H1 (cell line): ENCODE results near the gene EPHA3. TPM values are rescaled to one million over a fixed set of nuclear protein-coding genes. Genes with fewer than 3 reads are reported as not detected.

Experiments used
- CTCF ChIA-PET: fragments of 300-600 bp; sonication (Branson Sonifier 250); formaldehyde crosslinking; loops from one replicate; lab custom pipeline; 2021; ENCODE audit not compliant: partially characterized antibody; lab: Charles Lee
- POLR2A ChIA-PET: fragments of 300-600 bp; sonication (Branson Sonifier 250); formaldehyde crosslinking; loops from one replicate; lab custom pipeline; 2021; ENCODE audit warnings: inconsistent platforms; ENCODE audit not compliant: partially characterized antibody; lab: Charles Lee
- DNase-seq, 2 experiments: peaks; one replicate each; pipeline versions ENCODE4 v3.0.0 to v3.0.0-alpha.2; 2010 to 2022; ENCODE audit warnings: low spot score in 2 of 2, low read depth in 1 of 2, mixed read lengths in 1 of 2
- FAIRE-seq: peaks from 2 replicates; lab custom pipeline; 2011; peaks lifted over from hg19 to GRCh38; lab: Jason Lieb, UNC
- H2AFZ ChIP-seq: 2 replicates; pipeline ENCODE4 v1.8.1; 2012; ENCODE audit warnings: low read length, inconsistent platforms
- H2AK5ac ChIP-seq: 2 replicates; pipeline ENCODE4 v1.6.1; 2013; ENCODE audit warnings: low read depth, low read length
- H2BK120ac ChIP-seq: replicated peaks from 2 replicates; pipeline ENCODE3; 2013; ENCODE audit warnings: low read depth, low read length, inconsistent platforms
- H2BK12ac ChIP-seq: 2 replicates; pipeline ENCODE4 v1.6.1; 2013; ENCODE audit warnings: low read depth, low read length
- H2BK15ac ChIP-seq: 2 replicates; pipeline ENCODE4 v1.6.1; 2013; ENCODE audit warnings: low read length
- H2BK20ac ChIP-seq: 2 replicates; pipeline ENCODE4 v1.6.1; 2013; ENCODE audit warnings: low read length
- H2BK5ac ChIP-seq: 2 replicates; pipeline ENCODE4 v1.6.1; 2013; ENCODE audit warnings: low read depth, low read length
- H3K14ac ChIP-seq: 2 replicates; pipeline ENCODE4 v1.6.1; 2013; ENCODE audit warnings: inconsistent platforms; ENCODE audit not compliant: insufficient read length
- H3K18ac ChIP-seq: 2 replicates; pipeline ENCODE4 v1.6.1; 2013; ENCODE audit warnings: low read length; ENCODE audit errors: extremely low read depth
- H3K23ac ChIP-seq: 2 replicates; pipeline ENCODE4 v1.6.1; 2013; ENCODE audit warnings: inconsistent platforms; ENCODE audit not compliant: insufficient read length
- H3K23me2 ChIP-seq: 2 replicates; pipeline ENCODE4 v1.6.1; 2013; ENCODE audit warnings: low read depth, low read length
- H3K27ac ChIP-seq: 2 replicates; pipeline ENCODE4 v1.6.1; 2011; ENCODE audit warnings: low read depth, low read length, inconsistent platforms
- H3K27me3 ChIP-seq, 4 experiments: replicated peaks in 1 of 4; 1 replicate in 1 of 4; 2 replicates in 3 of 4; pipeline versions ENCODE4 v1.6.1 to v1.8.1; 2011 to 2013; ENCODE audit warnings: low read length in 3 of 4, mild to moderate bottlenecking in 3 of 4, inconsistent platforms in 2 of 4, mixed read lengths in 2 of 4, moderate library complexity in 1 of 4; ENCODE audit not compliant: control insufficient read depth in 3 of 4, insufficient read depth in 3 of 4; ENCODE audit errors: extremely low read depth in 1 of 4
- H3K36me3 ChIP-seq, 4 experiments: 2 replicates each; pipeline versions ENCODE4 v1.6.1 to v1.8.1; 2011 to 2013; ENCODE audit warnings: mild to moderate bottlenecking in 4 of 4, low read length in 3 of 4, moderate library complexity in 2 of 4, control low read depth in 1 of 4, inconsistent platforms in 1 of 4; ENCODE audit not compliant: insufficient read depth in 4 of 4, control insufficient read depth in 2 of 4
- H3K4ac ChIP-seq: replicated peaks from 2 replicates; pipeline ENCODE3; 2013; ENCODE audit warnings: low read length, low read depth, mixed read lengths, inconsistent platforms; ENCODE audit not compliant: insufficient read length
- H3K4me1 ChIP-seq, 4 experiments: replicated peaks in 1 of 4; 1 replicate in 1 of 4; 2 replicates in 3 of 4; pipeline versions ENCODE4 v1.6.1 to v1.8.1; 2011 to 2013; ENCODE audit warnings: low read length in 3 of 4, inconsistent platforms in 2 of 4, mixed read lengths in 1 of 4; ENCODE audit not compliant: insufficient read depth in 4 of 4, control insufficient read depth in 3 of 4
- H3K4me2 ChIP-seq, 2 experiments: 2 replicates each; pipeline versions ENCODE4 v1.6.1 to v1.8.1; 2011 to 2013; ENCODE audit warnings: low read depth in 2 of 2, low read length in 2 of 2, control low read depth in 1 of 2, inconsistent platforms in 1 of 2, mild to moderate bottlenecking in 1 of 2; ENCODE audit not compliant: insufficient read depth in 1 of 2
- H3K4me3 ChIP-seq, 4 experiments: fragments of 200-600, 300-600 bp in 1 of 4; sonication (generic), shearing (Covaris generic), sonication (Bioruptor Twin) in 1 of 4; 2 replicates each; pipeline versions ENCODE4 v1.5.1 to v1.8.1; 2011 to 2016; ENCODE audit warnings: low read length in 4 of 4, low read depth in 3 of 4, control low read depth in 2 of 4, inconsistent platforms in 2 of 4, mild to moderate bottlenecking in 2 of 4, mixed read lengths in 1 of 4, moderate library complexity in 1 of 4; ENCODE audit not compliant: insufficient read depth in 2 of 4; ENCODE audit errors: extremely low read depth in 1 of 4
- H3K56ac ChIP-seq: replicated peaks from 2 replicates; pipeline ENCODE3; 2013; ENCODE audit warnings: low read depth, mild to moderate bottlenecking, mixed read lengths, low read length, inconsistent platforms; ENCODE audit not compliant: insufficient read length
- H3K79me1 ChIP-seq: 2 replicates; pipeline ENCODE4 v1.6.1; 2013; ENCODE audit warnings: low read depth, low read length, control low read depth
- H3K79me2 ChIP-seq, 2 experiments: 2 replicates each; pipeline versions ENCODE4 v1.6.1 to v1.8.1; 2012 to 2013; ENCODE audit warnings: low read length in 2 of 2, mild to moderate bottlenecking in 2 of 2, inconsistent platforms in 1 of 2; ENCODE audit not compliant: insufficient read depth in 2 of 2, control insufficient read depth in 1 of 2
- H3K9ac ChIP-seq, 4 experiments: replicated peaks in 1 of 4; 1 replicate in 1 of 4; 2 replicates in 3 of 4; pipeline versions ENCODE4 v1.6.1 to v1.8.1; 2011 to 2013; ENCODE audit warnings: low read depth in 3 of 4, low read length in 3 of 4, control low read depth in 2 of 4, mild to moderate bottlenecking in 2 of 4, moderate library complexity in 2 of 4, inconsistent platforms in 1 of 4; ENCODE audit errors: extremely low read depth in 1 of 4
- H3K9me3 ChIP-seq, 2 experiments: 2 replicates each; pipeline versions ENCODE4 v1.6.1 to v1.8.1; 2012 to 2013; ENCODE audit warnings: mild to moderate bottlenecking in 2 of 2, moderate library complexity in 2 of 2, control low read depth in 1 of 2, inconsistent platforms in 1 of 2, low read depth in 1 of 2, low read length in 1 of 2, mixed read lengths in 1 of 2; ENCODE audit not compliant: insufficient read depth in 2 of 2
- H4K20me1 ChIP-seq, 2 experiments: replicated peaks in 1 of 2; 2 replicates each; pipeline versions ENCODE3 to v1.8.1; 2011 to 2013; ENCODE audit warnings: inconsistent platforms in 2 of 2, low read length in 2 of 2, mild to moderate bottlenecking in 1 of 2; ENCODE audit not compliant: insufficient read depth in 2 of 2, control insufficient read depth in 1 of 2
- H4K5ac ChIP-seq: 2 replicates; pipeline ENCODE4 v1.6.1; 2013; ENCODE audit warnings: low read length, low read depth, mixed read lengths, inconsistent platforms; ENCODE audit not compliant: insufficient read length
- H4K8ac ChIP-seq: 2 replicates; pipeline ENCODE4 v1.8.0; 2013; ENCODE audit warnings: mild to moderate bottlenecking, moderate library complexity, low read length, inconsistent platforms; ENCODE audit not compliant: insufficient read depth; ENCODE audit errors: extremely low read depth
- H4K91ac ChIP-seq: replicated peaks from 2 replicates; pipeline ENCODE3; 2013; ENCODE audit warnings: low read length, mixed read lengths, inconsistent platforms; ENCODE audit not compliant: insufficient read length
- SIX5 ChIP-seq: IDR thresholded peaks from 2 replicates; pipeline ENCODE4 v1.6.1; 2011; ENCODE audit warnings: mild to moderate bottlenecking, low read depth, low read length
- polyA plus RNA-seq, 7 experiments: library from polyadenylated mRNA; depleted of rRNA in 3 of 7; stranded (reverse) in 5 of 7; unstranded in 2 of 7; fragments of >200 nt in 5 of 7; fragments of 200-250 nt in 2 of 7; gene quantifications; 1 replicate in 5 of 7; 2 replicates in 1 of 7; 4 replicates in 1 of 7; pipeline versions ENCODE4 v1.2.1 to v1.2.3, GENCODE V29; 2011 to 2013; ENCODE audit warnings: missing spikeins in 2 of 7, mixed read lengths in 2 of 7
- total RNA-seq: library from RNA; stranded (reverse); fragmentation: NEBNext Ultra II Directional; extraction: Animal tissue kit (Norgen Biotek cat#: 25700); gene quantifications from 2 replicates; pipeline ENCODE4 v1.2.1, GENCODE V29; 2021

The EPHA3 gene
- total and polyA plus RNA-seq, 2 of the 8 experiments (the other 6 are each of a cell fraction or from before 2014, with no cell fraction given): 0.09 to 0.22 TPM

DNA sequence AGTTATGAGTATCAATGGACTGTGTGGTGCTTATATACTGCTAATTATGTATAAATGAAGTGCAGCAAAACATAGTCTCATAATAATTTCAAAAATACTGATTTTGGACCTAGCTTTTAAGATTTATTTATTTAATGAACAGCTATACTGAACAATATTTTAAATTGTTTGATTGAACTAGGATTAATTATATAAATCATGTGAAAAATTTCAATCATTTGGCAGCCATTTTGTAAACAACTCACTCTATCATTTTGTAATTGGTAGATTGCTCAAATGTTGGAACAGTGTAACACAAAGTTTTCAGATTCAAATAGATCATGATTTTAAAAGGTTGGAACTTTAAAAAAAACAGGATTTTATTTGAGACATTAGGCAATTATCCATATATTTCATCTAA lies 47.0 kb downstream of the EPHA3 start:
- Histone ChIP-seq H3K79me1 (no peaks in the 10 kb centered on the region), H3K56ac (no peak overlapping the region), H4K91ac (no peak overlapping the region), H3K27ac (no peak overlapping the region), H4K5ac (no peak overlapping the region), H4K8ac (no peak overlapping the region), H2BK5ac (no peak overlapping the region), H3K4me1 (no peaks in the 10 kb centered on the region), H2BK120ac (no peak overlapping the region), H2AFZ (no peak overlapping the region), H3K9me3 (no peaks in the 10 kb centered on the region), H3K14ac (no peak overlapping the region), H2AK5ac (no peak overlapping the region), H3K23ac (no peak overlapping the region), H3K36me3 (no peaks in the 10 kb centered on the region), H3K9ac (no peak overlapping the region), H3K27me3 (no peaks in the 10 kb centered on the region), H3K4me2 (no peak overlapping the region), H3K23me2 (no peaks in the 10 kb centered on the region), H3K4me3 (no peak overlapping the region), H2BK12ac (no peak overlapping the region), H2BK15ac (no peak overlapping the region), H3K4ac (no peak overlapping the region), H3K79me2 (no peaks in the 10 kb centered on the region), H4K20me1 (no peaks in the 10 kb centered on the region), H2BK20ac (no peak overlapping the region), H3K18ac (no peak overlapping the region)
- no peak for TF ChIP-seq SIX5
- DNase-seq (no peak), FAIRE-seq (no peak)
- POLR2A ChIA-PET: no interaction called here
- CTCF ChIA-PET: interaction anchor here (0.6 kb wide), 1 partner anchor 92 kb away, joined by 3 read pairs; no protein-coding TSS in a partner anchor
